Transverse colon (tissue), 4 donors: ENCODE results near the gene C4orf36.
A peak's percentile ranks its signal among the peaks of the same experiment; 100 is the strongest.

ENCODE experiments used
- EP300 ChIP-seq: sonication (generic); formaldehyde crosslinking; IDR thresholded peaks from one replicate; pipeline ENCODE4 v1.6.1; 2017; ENCODE audit warnings: antibody characterized with exemption, low read depth
- POLR2A ChIP-seq: fragments of 450-650 bp; IDR thresholded peaks from one replicate; pipeline ENCODE4 v1.6.1; 2016; ENCODE audit warnings: antibody characterized with exemption, mild to moderate bottlenecking, moderate library complexity
- POLR2AphosphoS5 ChIP-seq, 3 donors: sonication (generic); formaldehyde crosslinking; IDR thresholded peaks; one replicate each; pipeline ENCODE4 v1.6.1; 2016; ENCODE audit warnings: antibody characterized with exemption in 3 of 3
- TF ChIP-seq, protein P1 (sequence below), 5 experiments: fragments of 200-600 bp in 3 of 5; fragments of 450-650 bp in 2 of 5; sonication (generic) in 3 of 5; IDR thresholded peaks; 1 replicate in 2 of 5; 2 replicates in 3 of 5; pipeline ENCODE4 v1.5.1; 2016 to 2017; ENCODE audit warnings: antibody characterized with exemption in 5 of 5, inconsistent platforms in 3 of 5, mild to moderate bottlenecking in 2 of 5, moderate library complexity in 1 of 5

DNA sequence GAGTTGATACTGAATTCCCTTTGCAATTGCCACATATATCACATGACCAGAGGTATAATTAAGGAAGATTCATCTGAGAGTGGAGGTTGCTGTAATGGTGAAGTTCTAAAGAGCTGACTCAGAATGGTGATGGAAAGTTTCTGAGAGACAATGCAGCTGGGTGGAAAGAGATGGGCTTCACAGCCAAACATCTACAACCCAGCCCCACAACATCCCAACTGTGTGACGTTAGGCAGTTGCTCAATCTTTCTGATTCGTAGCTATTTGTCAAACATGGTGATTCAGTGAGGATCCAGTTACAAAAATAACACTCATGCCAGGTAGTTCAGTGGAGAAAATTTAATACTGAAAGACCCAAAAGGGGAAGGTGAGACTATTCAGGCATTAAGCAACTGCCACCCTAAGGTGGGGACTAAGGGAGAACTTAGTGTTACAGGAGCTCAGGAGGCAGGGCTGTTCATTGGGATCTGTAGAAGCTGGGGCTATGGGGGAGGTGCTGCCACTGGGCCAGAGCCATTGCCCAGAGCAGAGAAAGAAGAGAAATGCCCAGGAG lies 35.7 kb upstream of the C4orf36 start:
- TF ChIP-seq, protein P1, sequence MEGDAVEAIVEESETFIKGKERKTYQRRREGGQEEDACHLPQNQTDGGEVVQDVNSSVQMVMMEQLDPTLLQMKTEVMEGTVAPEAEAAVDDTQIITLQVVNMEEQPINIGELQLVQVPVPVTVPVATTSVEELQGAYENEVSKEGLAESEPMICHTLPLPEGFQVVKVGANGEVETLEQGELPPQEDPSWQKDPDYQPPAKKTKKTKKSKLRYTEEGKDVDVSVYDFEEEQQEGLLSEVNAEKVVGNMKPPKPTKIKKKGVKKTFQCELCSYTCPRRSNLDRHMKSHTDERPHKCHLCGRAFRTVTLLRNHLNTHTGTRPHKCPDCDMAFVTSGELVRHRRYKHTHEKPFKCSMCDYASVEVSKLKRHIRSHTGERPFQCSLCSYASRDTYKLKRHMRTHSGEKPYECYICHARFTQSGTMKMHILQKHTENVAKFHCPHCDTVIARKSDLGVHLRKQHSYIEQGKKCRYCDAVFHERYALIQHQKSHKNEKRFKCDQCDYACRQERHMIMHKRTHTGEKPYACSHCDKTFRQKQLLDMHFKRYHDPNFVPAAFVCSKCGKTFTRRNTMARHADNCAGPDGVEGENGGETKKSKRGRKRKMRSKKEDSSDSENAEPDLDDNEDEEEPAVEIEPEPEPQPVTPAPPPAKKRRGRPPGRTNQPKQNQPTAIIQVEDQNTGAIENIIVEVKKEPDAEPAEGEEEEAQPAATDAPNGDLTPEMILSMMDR (IDR thresholded peaks at IDR 0.05): no peak
- TF ChIP-seq EP300 (no peak), POLR2AphosphoS5 (IDR thresholded peaks at IDR 0.05) (peak in 1 of 3 donors; percentile 47), POLR2A (no peak)
